GM19239 (cell line): ENCODE measurements around the gene C1orf167.

Experiments
- DNase-seq: peaks from one replicate; pipeline ENCODE4 v3.0.0; 2011; ENCODE audit warnings: low spot score; ENCODE audit not compliant: insufficient read length
- FAIRE-seq: peaks from 2 replicates; lab custom pipeline; 2011; peaks lifted over from hg19 to GRCh38; lab: Jason Lieb, UNC

Gene C1orf167

DNA sequence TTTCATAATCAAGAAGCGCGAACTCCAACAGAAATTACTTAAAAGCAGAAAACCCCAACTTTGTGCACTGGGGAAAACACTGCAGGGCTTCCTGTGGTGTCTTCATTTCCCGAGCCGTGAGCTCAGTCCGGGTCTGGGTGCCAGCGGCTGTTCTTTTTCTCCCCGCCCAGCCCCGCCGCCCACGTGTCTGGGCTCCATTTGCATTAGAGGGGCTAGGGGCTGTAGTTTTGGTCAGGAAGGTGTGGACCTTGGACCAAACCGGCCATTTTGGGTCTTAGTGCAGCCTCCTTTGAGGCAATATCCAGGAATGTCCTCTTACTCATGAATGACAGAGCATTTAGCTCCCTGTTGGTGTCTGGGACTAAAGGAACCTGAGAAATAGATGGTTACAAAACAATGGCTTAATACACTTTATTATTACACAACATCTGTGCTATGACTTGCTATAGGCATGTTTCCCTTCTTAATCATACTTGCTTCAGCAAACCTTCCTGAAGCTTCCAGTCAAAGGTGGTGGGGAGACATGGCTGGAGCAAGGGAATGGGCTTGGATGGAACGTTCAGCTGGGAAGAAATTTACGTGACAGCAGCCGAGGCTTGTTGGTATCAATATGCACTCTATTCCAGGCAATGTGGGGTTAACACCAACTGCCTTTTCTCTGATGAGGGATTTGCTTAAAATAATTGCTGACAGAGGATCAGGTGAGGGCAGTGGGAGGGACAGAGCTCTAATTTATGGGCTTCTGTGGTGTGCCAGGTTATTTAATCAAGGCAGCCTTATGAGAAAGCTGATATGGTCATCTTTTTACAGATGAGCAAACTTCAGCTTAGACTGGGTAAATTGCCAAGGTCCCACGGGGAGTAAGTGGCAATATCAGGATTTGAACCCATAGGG, 25.0 kb upstream of the C1orf167 start:
- FAIRE-seq: peak; percentile 58
- DNase-seq: no peak

DNA sequence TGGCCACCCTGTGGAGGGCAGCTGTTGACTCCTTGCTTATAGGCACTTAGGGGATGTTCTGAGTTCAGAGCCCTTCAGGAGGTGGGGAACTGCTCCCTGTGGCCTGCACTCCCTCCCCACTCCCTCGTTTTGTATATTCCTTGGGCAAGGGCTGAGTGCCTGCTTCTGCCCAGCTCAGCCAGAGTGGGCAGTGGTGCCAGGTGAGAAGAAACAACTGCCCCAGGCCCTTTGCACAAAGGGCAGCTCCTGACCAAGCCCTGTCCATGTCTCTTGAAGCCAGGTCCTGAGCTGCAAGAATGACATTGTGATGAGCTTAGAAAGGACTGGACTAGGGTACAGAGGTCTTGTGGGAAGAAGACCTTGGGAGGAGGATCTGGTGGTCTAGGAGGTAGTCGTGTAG, 23.9 kb upstream of the C1orf167 start:
- DNase-seq: no peak
- FAIRE-seq: no peak

DNA sequence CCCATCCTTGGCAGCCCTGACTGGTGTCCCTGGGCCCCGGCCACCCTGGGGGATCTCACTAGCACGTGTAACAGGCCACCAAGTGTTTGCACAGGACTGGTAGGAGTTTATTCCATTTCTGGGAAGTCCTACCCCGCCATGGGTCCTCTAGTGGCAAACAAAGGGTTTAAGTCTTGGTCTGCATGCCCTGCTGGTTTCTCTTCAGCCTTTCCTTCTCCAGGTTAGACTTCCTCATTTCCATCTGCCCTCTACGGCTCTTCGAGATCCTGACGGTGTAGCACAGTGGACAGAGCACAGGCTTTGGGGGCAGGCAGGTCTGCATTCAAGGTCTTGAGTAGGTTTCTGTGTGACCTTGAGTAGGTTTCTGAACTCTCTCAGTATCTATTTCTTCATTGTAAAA, 23.2 kb upstream of the C1orf167 start:
- DNase-seq: no peak
- FAIRE-seq: no peak

DNA sequence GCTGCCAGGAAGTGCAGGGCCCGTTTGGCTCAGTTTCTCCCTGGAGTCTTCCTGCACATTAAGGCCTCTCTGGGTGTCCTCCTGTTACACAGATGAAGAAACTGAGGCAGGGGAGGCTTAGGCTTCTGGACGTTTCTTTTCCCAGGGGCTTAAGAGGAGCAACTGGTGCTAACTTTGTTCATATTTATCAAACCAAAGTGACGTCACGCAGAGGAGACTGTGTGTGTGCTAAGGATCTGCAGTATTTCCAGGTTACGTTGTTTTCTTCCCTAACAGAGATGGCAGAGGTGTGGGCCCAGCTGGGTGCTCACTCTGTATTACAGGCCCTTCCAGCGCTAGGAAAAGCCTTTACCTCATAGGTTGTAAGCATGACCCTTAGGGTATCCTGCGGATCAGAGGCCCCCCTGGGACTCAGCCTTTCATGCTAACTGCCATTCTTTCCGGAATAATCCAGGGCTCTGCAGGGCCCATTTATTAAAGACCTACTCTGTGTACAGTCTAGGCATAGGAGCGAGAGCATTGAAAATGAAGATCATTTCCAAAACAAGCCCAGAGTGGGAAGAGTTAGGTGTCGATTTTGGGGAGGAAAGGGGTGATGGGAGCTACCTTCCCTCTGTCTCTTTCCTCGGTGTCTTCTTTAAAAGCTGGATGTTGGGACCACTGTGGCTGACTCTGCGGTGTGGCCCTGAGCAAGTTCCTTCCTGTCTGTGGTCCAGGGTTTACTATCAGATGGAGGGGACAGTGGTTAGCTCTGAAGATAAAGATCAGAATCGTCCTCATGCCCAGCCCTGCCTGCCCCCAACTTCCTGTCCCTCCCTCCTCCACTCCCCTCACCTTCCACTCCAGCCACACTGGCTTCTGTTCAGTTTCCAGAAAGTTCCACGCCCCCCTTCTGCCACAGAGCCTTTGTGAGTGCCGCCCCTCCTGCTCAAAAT, 21.5 kb upstream of the C1orf167 start:
- peak; percentile 48 for FAIRE-seq
- DNase-seq: no peak

DNA sequence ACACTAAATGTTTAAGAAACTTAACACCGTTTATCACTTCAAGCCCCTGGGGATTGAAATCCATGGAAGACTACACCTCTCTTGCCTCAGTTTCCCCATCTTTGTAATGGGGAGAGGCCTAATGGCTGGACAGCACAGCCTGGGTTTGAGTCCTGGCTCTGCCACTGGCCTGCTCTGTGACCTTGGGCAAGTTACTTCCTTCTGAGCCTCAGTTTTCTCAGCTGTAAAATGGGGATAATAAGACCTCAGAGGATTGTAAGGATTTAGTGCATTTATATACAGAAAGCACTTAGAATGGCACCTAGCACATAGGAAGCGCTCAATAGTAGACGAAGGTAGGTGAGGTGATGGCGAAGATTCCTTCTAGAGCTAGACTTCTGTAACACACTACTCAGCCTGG, 20.5 kb upstream of the C1orf167 start:
- FAIRE-seq (no peak), DNase-seq (no peak)

DNA sequence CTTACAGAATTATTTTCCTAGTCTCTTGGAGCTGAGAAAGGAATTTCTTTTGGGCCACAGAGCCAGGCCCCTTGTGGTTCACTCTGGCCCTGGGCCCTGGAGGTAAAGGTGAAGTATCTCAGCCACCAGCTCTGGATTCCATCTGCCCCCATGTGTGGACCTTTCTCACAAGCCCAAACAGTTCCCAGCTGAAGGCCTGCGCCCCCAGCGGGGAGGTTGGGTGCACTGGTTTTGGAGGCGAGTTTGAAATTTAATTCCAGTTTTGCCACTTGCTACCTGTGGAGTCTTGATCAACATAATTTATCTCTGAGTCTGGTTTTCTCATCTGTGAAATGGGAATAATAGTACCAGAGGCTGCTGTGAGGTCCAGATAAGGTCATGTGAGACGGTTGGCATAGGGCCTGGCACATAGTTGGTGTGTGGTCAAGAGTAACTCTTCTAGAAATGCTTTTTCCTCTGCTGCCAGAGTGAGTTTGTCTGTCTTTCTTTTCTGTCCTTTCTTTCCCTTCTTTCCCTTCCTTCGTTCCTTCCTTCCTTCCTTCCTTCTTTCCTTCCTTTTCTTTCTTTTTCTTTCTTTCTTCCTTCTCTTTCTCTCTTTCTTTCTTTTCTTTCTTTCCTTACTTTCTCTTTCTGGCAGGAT, 20.0 kb upstream of the C1orf167 start:
- DNase-seq (no peak), FAIRE-seq (no peak)

DNA sequence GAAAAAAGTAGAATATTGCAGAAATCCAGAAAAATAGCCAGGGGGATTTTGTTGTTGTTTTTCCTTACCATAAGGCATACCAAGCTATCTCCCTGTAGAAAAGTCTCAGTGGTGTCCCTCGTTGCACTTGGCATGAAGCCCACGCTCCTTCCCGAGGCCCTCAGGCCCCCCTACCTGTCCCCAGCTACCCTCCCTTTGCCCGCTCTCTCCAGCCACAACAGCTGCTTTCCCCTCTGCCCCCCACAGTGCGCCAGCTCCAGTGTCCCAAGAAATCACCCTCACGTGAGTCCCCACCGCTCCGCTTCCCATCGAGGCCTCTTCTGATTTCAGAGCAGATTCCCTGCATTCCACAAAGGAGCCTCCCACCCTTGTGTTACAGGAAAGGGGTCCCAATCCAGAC, 17.7 kb upstream of the C1orf167 start:
- DNase-seq: no peak
- FAIRE-seq: no peak

DNA sequence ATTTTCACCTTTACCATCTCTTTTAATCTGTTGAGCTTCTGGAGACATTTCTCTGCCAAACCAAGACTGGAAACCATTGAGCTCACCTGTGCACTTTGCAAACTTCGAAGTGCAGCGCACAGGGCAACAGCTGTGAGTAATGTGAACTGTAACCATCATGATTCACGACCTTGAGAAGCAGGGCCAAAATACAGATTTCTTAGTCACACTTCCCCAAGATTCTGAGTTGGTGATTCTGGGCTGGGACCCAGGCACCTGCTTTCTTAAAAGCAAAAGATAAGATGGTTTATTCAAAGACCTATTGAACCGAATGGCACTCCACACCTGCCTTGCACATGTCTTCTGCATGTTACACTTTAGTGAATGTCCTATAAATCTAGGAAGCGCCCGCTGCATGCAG, 15.9 kb upstream of the C1orf167 start:
- FAIRE-seq (no peak), DNase-seq (no peak)

DNA sequence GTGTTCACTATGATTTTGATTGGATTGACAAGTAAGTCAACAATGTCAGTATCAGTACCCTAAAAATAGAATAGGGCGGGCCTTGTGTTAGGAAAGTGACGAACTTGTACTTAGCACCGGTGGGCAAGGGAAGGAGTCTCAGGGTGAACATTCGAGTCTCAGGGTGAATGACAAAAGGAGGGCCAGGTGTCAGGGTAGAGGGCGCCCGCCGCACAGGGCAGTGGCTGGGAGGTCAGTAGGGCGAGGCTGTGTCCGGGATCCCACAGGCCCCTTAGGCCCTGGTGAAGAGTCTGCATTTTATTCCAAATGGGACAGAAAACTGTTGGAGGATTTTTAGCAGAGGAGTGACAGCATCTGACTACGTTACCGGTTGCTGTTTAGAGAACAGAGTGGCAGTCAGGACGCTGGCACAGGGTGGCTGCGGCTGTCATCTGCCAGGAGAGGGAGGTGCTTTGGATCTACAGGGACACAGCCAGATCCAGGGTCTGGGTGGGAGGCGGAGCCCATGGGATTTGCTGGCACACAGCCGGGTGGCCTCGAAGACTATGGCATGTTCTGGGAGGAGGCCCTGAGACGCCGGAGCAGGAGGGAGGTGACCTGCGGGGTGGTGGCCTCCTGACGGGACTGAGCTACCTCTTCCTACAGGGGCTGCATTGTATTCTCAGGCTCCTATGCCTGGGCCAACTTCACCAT, 15.1 kb upstream of the C1orf167 start:
- no peak for DNase-seq
- FAIRE-seq: no peak

DNA sequence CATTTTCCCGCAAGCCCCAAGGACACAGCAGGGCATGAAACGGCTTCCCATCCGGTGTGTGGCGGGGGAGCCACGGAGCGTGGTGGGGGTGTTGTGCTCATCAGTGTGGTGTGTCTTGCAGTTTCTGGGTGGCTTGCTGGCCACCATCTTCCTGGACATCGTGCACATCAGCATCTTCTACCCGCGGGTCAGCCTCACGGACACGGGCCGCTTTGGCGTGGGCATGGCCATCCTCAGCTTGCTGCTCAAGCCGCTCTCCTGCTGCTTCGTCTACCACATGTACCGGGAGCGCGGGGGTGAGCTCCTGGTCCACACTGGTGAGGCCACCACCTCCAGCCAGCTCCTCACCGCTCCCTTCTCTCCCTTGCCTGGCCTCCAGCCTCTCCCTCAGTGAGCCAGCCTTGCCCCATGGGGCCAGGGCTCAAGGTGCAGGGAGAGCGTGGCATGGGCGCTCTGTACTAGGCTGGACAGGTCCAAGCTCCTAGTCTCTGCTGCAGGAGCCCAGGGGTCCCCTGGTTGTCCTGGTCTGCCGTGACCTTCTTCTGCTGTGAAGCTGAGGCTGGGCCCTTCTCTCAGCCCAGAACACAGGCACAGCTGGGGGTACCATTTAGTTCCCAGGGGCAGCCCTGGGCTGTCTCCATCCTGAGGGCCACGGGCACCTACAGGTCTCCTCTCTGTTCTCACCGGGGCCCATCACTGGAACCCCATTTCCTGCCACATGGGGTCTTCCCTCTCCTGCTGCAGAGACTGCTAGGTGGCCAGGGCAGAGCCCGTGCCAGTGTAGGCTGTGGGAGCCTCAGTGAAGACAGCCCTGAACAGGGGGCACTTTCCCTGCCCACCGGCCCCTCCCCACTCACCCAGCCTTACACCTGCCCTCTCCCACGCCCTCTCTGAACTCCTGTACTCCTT, 13.4 kb upstream of the C1orf167 start:
- no peak for FAIRE-seq
- DNase-seq: no peak

DNA sequence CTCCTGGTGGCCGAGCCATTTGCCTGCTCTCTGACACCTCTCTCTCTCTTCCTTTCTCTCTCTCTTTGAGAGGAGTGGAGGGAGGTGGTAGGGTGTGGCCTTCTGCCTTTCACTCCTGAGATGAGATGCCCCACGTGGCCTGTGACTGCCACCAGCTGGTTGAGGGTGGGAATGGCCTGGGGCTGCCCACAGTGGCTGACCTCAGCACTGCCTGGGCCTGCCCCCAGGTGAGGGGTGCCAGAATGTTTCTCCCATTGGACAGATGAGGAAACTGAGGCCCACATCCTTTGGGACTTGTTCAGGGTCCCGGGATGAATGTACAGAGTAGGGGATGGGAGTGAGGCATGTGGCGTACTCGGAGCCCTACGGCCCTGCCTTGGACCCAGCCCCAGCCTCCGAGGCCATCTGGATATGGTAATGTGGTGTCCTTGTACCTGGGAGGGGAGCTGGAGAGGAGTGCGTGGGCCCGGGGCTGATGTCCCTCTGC, 12.7 kb upstream of the C1orf167 start:
- FAIRE-seq (no peak), DNase-seq (no peak)

DNA sequence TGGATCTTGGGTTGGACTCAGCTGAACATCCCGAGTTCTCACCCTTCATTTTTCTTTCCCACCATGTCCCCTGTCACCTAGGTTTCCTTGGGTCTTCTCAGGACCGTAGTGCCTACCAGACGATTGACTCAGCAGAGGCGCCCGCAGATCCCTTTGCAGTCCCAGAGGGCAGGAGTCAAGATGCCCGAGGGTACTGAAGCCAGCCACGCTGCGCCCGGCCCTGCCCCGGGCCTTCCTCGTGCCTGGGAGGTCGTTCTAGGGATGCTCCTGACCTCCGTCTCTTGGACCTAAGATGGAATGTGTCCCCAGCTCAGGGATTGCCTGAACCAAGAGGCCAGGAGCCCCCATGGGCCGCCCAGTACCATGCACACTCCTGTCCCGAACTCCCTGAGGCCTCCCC, 12.0 kb upstream of the C1orf167 start:
- DNase-seq: no peak
- FAIRE-seq: no peak

DNA sequence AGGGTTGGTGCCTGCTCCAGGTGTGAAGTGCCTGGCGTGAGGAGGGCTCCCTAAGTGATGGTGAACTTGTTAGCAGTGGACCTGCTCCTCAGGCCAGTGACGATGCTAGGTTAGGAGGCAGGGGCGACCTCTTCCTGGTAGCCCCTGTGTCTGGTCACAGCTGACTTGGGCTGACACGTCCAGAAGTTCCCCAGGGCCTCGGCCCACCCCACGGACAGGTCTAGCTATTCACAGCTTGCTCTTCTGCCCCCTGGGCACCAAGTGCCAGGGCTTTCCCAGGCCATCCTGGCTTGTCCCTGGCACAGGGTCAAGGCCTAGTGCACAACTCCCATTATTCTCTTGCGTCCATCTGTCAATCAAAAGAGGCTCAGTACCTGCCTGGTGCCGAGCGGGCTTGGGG, 10.9 kb upstream of the C1orf167 start:
- DNase-seq: no peak
- FAIRE-seq: no peak

DNA sequence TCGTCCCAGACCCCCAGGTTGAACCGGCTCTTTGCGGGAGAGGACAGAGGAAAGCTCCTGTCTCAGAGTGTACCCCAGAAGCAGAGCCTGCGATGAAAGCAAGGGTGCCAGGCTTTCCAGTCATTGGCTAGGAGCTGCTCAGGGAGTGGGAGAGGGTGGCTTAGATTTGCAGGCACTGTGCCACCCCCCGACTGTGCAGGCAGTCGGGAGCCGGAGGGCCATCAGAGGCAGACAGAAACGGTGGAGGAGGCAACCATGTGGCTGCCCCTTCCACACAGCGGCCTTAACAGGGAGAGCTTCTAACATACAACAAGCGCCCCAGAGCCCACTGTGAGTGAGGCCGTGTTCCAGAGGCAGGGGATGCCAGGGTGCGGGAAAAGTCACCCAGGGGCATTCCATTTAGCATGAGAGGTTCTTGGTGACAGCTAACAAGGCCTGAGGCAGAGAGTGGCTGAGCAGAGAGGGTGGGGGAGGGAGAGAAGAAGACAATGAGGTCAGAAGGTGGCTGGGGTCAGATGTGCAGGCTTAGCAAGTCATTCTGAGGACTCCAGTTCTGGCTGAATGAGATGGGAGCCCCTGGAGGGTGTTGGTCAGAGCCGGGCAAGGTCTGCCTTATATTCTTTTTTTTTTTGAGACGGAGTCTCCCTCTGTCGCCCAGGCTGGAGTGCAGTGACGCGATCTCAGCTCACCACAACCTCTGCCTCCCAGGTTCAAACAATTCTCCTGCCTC, 9.5 kb upstream of the C1orf167 start:
- no peak for DNase-seq
- FAIRE-seq: no peak

DNA sequence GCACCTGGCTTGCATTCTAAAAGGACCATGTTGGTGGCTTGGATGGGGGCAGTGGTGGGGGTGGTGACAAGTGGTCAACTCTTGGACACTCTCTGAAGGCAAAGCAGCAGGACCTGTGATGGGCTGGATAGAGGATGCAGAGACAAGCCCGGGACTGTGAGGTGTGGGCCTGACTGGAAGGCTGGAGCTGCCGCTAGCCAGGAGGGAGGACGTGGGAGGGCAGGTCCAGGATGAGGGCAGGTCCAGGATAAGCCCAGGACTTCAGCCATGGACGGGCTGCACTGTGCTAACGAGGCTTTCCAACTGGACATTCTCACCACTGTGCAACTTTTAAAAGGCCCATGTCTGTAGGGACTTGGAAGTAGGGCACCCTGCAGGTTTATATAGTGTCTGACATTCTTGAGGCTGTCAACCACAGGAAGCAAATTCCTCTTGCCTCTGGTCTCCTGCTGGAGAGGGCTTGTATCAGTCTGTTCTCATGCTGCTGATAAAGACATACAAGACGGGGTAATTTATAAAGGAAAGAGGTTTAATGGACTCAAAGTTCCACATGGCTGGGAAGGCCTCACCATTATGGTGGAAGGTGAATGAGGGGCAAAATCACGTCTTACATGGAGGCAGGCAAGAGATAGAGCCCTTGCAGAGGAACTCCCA, 8.3 kb upstream of the C1orf167 start:
- DNase-seq (no peak), FAIRE-seq (no peak)

DNA sequence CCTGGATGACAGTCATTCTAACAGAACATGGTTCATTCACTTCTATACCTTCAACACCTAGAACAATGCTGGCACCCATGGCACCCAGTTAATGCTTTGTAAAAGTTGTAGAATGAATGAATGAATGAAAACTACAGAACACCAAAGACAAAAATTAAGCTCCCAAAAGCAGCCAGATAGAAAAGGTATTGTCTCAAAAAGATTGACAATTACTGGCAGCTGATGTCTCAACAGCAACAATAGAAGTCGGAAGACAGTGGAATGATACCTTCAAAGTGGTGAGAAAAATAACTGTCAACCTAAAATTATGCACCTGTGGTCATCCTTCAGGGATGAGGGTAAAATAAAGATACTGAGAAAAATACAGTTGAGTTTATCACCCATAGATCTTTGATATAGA, 4.9 kb upstream of the C1orf167 start:
- FAIRE-seq: no peak
- no peak for DNase-seq

DNA sequence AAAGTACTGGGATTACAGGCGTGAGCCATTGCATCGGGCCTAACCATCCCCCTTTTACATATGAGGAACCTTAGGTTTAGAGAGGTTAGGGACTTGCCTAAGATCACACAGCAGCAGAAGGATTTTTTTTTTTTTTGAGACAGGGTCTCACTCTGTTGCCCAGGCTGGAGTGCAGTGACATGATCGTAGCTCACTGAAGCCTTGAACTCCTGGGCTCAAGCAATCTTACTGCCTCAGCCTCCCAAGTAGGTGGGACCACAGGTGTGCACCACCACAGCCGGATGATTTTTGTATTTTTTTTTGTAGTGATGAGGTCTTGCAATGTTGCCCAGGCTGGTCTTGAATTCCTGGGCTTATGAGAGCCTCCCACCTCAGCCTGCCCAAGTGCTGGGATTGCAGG, 2.2 kb upstream of the C1orf167 start:
- no peak for DNase-seq
- no peak for FAIRE-seq

DNA sequence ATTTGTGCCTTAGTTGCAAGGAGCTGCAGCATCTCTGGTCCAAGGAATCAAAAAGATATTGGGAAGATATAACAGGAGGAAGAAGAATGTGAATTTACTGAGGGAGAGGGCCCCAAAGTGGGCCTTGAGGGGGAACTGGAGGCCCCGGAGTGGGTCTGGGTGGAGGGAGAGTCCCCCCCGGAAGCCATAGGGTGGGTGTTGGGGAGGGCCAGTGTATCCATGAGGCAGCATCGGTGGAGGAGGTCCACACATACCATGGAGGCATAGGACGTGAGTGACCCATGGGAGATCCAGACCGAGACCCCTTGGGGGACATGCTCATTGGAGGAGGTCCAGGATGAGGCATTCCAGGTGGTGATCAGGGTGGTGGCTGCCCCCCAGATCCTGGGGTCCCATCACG, 708 bp upstream of the C1orf167 start:
- FAIRE-seq: no peak
- DNase-seq: no peak
